HL-60 (cell line): Measurements from ENCODE around the gene RELN.
"Not testable (repeated sequence)": the region's sequence is repeated elsewhere in the genome, so short reads cannot be mapped to it uniquely, and the experiment has no call there.

ENCODE experiments used
- DNase-seq, 2 experiments: peaks; one replicate each; pipeline ENCODE4 v3.0.0-alpha.2; 2010 to 2020; ENCODE audit warnings: low read depth in 1 of 2, low spot score in 1 of 2
- H3K27ac ChIP-seq: fragments of 250-450 bp; sonication (Bioruptor Pico); replicated peaks from 2 replicates; pipeline ENCODE4 v1.5.1; 2020; ENCODE audit warnings: mild to moderate bottlenecking, moderate library complexity
- H3K27me3 ChIP-seq: fragments of 250-450 bp; sonication (Bioruptor Pico); 2 replicates; pipeline ENCODE4 v1.5.1; 2021; ENCODE audit warnings: mild to moderate bottlenecking, moderate library complexity; ENCODE audit not compliant: insufficient read depth, poor library complexity, severe bottlenecking
- H3K4me3 ChIP-seq: replicated peaks from 2 replicates; pipeline ENCODE4 v1.5.1; 2011; ENCODE audit warnings: mild to moderate bottlenecking, control low read depth, low read length; ENCODE audit not compliant: insufficient read depth
- GABPA ChIP-seq: IDR thresholded peaks from 2 replicates; pipeline ENCODE4 v1.6.1; 2012; ENCODE audit warnings: low read depth
- POLR2AphosphoS5 ChIP-seq: IDR thresholded peaks from 2 replicates; pipeline ENCODE4 v1.6.1; 2012; ENCODE audit warnings: low read depth
- SPI1 ChIP-seq: IDR thresholded peaks from 2 replicates; pipeline ENCODE4 v1.6.1; 2012; ENCODE audit warnings: low read depth, mild to moderate bottlenecking, borderline replicate concordance
- TF ChIP-seq, protein P1 (sequence below): IDR thresholded peaks from one replicate; pipeline ENCODE4 v1.5.1; 2011; ENCODE audit warnings: low read length, control low read depth, inconsistent platforms; ENCODE audit not compliant: insufficient read depth
- TF ChIP-seq, protein P2 (sequence below): IDR thresholded peaks from 2 replicates; pipeline ENCODE4 v1.6.1; 2012; ENCODE audit warnings: low read depth; ENCODE audit not compliant: insufficient replicate concordance

The RELN gene

DNA sequence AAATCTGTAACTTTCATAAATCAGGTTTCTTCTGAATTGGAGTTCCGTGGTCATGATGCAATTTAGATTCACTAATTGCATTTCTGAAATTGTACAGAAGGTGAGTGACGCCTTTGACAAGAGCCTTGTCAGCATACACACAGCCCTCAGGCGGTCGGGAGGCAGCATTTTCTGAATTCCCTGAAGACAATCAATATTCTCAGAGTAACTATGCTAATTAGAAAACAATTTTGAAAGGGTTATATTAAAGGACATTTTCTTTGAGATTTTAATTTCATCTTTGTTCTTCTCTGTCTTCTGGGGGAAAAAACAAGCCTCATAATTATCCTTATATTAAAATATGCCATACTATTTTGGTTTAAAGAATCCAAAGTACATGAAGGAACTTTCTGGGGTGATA lies 488.3 kb downstream of the RELN start:
- Histone ChIP-seq H3K4me3 (no peak overlapping the region), H3K27ac (no peak overlapping the region)
- TF ChIP-seq POLR2AphosphoS5 (no peak), GABPA (no peak), SPI1 (no peak)
- TF ChIP-seq, protein P1, sequence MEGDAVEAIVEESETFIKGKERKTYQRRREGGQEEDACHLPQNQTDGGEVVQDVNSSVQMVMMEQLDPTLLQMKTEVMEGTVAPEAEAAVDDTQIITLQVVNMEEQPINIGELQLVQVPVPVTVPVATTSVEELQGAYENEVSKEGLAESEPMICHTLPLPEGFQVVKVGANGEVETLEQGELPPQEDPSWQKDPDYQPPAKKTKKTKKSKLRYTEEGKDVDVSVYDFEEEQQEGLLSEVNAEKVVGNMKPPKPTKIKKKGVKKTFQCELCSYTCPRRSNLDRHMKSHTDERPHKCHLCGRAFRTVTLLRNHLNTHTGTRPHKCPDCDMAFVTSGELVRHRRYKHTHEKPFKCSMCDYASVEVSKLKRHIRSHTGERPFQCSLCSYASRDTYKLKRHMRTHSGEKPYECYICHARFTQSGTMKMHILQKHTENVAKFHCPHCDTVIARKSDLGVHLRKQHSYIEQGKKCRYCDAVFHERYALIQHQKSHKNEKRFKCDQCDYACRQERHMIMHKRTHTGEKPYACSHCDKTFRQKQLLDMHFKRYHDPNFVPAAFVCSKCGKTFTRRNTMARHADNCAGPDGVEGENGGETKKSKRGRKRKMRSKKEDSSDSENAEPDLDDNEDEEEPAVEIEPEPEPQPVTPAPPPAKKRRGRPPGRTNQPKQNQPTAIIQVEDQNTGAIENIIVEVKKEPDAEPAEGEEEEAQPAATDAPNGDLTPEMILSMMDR = no peak
- TF ChIP-seq, protein P2, sequence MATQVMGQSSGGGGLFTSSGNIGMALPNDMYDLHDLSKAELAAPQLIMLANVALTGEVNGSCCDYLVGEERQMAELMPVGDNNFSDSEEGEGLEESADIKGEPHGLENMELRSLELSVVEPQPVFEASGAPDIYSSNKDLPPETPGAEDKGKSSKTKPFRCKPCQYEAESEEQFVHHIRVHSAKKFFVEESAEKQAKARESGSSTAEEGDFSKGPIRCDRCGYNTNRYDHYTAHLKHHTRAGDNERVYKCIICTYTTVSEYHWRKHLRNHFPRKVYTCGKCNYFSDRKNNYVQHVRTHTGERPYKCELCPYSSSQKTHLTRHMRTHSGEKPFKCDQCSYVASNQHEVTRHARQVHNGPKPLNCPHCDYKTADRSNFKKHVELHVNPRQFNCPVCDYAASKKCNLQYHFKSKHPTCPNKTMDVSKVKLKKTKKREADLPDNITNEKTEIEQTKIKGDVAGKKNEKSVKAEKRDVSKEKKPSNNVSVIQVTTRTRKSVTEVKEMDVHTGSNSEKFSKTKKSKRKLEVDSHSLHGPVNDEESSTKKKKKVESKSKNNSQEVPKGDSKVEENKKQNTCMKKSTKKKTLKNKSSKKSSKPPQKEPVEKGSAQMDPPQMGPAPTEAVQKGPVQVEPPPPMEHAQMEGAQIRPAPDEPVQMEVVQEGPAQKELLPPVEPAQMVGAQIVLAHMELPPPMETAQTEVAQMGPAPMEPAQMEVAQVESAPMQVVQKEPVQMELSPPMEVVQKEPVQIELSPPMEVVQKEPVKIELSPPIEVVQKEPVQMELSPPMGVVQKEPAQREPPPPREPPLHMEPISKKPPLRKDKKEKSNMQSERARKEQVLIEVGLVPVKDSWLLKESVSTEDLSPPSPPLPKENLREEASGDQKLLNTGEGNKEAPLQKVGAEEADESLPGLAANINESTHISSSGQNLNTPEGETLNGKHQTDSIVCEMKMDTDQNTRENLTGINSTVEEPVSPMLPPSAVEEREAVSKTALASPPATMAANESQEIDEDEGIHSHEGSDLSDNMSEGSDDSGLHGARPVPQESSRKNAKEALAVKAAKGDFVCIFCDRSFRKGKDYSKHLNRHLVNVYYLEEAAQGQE = no peak

DNA sequence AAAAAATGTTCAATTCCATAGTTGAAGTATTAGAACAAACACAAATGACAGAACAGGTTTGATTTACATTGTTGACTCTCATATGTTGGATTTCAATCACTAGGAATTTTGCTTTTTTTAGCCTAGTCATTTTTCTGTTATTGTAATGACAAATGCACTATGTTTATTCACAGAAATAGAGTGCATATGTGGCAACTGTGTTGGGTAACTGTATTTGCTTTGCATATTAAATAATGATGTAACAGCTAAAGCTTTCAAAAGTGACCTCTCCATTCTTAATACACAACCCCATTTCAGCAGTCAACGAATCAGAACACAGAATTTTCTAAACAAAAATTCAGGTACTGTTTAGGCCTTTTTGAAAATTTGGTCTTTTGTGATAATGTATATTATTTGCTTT lies 489.5 kb downstream of the RELN start:
- Histone ChIP-seq H3K4me3 (no peak overlapping the region), H3K27ac (no peak overlapping the region), H3K27me3 (no peaks in the 10 kb centered on the region)
- DNase-seq = no peak
- TF ChIP-seq GABPA (no peak), POLR2AphosphoS5 (no peak), SPI1 (no peak)
- TF ChIP-seq, protein P2 = no peak
- TF ChIP-seq, protein P1 = no peak

More for the DNA sequence above, 488.3 kb downstream of the RELN start:
- DNase-seq = no peak
- peaks cover 2% of the 10 kb centered on the region for H3K27me3 ChIP-seq

DNA sequence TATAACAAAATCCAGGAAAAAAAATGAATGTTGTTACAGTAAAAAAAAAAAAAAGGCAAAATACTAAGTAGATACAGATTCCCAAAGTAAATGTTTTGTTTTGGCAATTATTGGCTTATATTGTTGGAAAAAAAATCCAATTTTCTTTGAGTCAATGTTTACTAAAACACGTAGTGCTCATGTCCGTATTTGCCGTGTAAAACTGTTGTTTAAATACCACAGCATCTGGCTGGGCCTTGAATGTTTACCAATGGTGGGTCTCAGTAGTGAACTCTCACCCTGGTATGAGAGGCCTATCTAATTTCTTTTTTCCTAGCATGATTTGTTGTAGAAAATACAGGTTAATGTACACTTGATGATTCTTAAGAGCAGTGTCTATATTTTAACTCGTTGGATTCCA lies 502.0 kb downstream of the RELN start:
- TF ChIP-seq SPI1 (no peak), POLR2AphosphoS5 (no peak), GABPA (no peak)
- TF ChIP-seq, protein P1 = no peak
- TF ChIP-seq, protein P2 = no peak
- Histone ChIP-seq H3K27me3 (no peaks in the 10 kb centered on the region), H3K27ac (no peak overlapping the region), H3K4me3 (no peak overlapping the region)
- no peak for DNase-seq

DNA sequence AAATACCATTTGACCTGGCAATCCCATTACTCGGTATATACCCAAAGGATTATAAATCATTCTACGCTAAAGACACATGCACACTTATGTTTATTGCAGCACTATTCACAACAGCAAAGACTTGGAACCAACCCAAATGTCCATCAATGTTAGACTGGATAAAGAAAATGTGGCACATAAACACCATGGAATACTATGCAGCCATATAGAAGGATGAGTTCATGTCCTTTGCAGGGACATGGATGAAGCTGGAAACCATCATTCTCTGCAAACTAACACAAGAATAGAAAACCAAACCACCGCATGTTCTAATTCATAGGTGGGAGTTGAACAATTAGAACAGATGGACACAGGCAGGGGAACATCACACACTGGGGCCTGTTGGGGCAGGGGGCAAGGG lies 502.6 kb downstream of the RELN start:
- not testable (repeated sequence) for H3K27me3 ChIP-seq, DNase-seq, H3K27ac ChIP-seq, H3K4me3 ChIP-seq
